Right cardiac atrium (tissue), 5 donors: ENCODE data around the gene VSIG4. TPM values are rescaled to one million over a fixed set of nuclear protein-coding genes. Genes with fewer than 3 reads are reported as not detected.

Experiments used
- polyA plus RNA-seq: library from polyadenylated mRNA; stranded (reverse); fragments of 200-250 nt; gene quantifications from one replicate; pipeline ENCODE4 v1.2.3, GENCODE V29; 2013
- total RNA-seq, 4 donors: library from RNA; stranded (reverse); fragmentation: NEBNext Ultra II Directional; extraction: Animal tissue kit (Norgen Biotek cat#: 25700); gene quantifications; one replicate each; pipeline ENCODE4 v1.2.1, GENCODE V29; 2021
- donor health status: healthy with polysubstance abuse.
- donor health status: DM: no; HTN: yes; CAD: no.
- donor health status: DM: no; HTN: no; CAD: no.
- donor health status: DM: no; HTN: yes; CAD: no; lungs with severe emphysema.
- donor health status: DM: yes; HTN: yes; CAD: no.

The VSIG4 gene
- total and polyA plus RNA-seq, 5 donors, result 16.0 to 126 (median 47.1) TPM

Other genes with a start within 250 kb of the VSIG4 start
- gene HEPH, start 124.2 kb upstream of the VSIG4 start, total RNA-seq, result 10 to 100 TPM; 52.5 to 71.9 (median 60.4) TPM
- gene HEPH, start 124.2 kb upstream of the VSIG4 start, polyA plus RNA-seq, result 16.0 TPM